ENCODE data around the gene MAB21L4. TPM values are rescaled to one million over a fixed set of nuclear protein-coding genes. Genes with fewer than 3 reads are reported as not detected.
A peak's percentile ranks its signal among the peaks of the same experiment; 100 is the strongest.

Gene MAB21L4
- total RNA-seq, 1 experiment from 2014 or later, result 3.0 TPM

- Mint-ChIP-seq H3K4me1 (ENCODE audit: low read depth, unreplicated experiment) (no peaks in the 10 kb centered on the region), H3K4me3 (ENCODE audit: low read depth, unreplicated experiment) (no peak overlapping the region), H3K27ac (ENCODE audit: unreplicated experiment) (no peak overlapping the region), H3K36me3 (ENCODE audit: insufficient read depth, unreplicated experiment) (no peaks in the 10 kb centered on the region), H3K27me3 (ENCODE audit: unreplicated experiment) (peaks cover 53% of the 10 kb centered on the region), H3K9me3 (ENCODE audit: low read depth, unreplicated experiment) (no peaks in the 10 kb centered on the region)
- CTCF ChIA-PET, result interaction anchor here (1.1 kb wide), 1 partner anchor 11 kb away, joined by 6 read pairs; no protein-coding TSS in a partner anchor
- no TSS peak for BruUV-seq (replicated peaks)
- peak; percentile 15 for DNase-seq
- intact Hi-C loops (cut with micrococcal nuclease; ENCODE audit: unreplicated experiment), result no loop called here
- no peak for TF ChIP-seq CTCF (IDR thresholded peaks at IDR 0.05; ENCODE audit: unreplicated experiment)
These were observed 29.2 kb upstream of the MAB21L4 start for GRCh38 chr2:240925191-240925567.

- Mint-ChIP-seq H3K4me3 (ENCODE audit: low read depth, unreplicated experiment) (no peak overlapping the region), H3K27ac (ENCODE audit: unreplicated experiment) (no peak overlapping the region), H3K4me1 (ENCODE audit: low read depth, unreplicated experiment) (no peaks in the 10 kb centered on the region), H3K9me3 (ENCODE audit: low read depth, unreplicated experiment) (no peaks in the 10 kb centered on the region), H3K36me3 (ENCODE audit: insufficient read depth, unreplicated experiment) (no peaks in the 10 kb centered on the region), H3K27me3 (ENCODE audit: unreplicated experiment) (peaks cover 32% of the 10 kb centered on the region)
- no TSS peak for BruUV-seq (replicated peaks)
- intact Hi-C loops (cut with micrococcal nuclease; ENCODE audit: unreplicated experiment), result no loop called here
- DNase-seq, result peak; percentile 0
- TF ChIP-seq CTCF (IDR thresholded peaks at IDR 0.05; ENCODE audit: unreplicated experiment), result no peak
- CTCF ChIA-PET, result no interaction called here
These were observed 27.1 kb upstream of the MAB21L4 start for GRCh38 chr2:240922982-240923537.

- TF ChIP-seq CTCF (IDR thresholded peaks at IDR 0.05; ENCODE audit: unreplicated experiment), result no peak
- intact Hi-C loops (cut with micrococcal nuclease; ENCODE audit: unreplicated experiment), result no loop called here
- Mint-ChIP-seq H3K36me3 (ENCODE audit: insufficient read depth, unreplicated experiment) (no peaks in the 10 kb centered on the region), H3K4me3 (ENCODE audit: low read depth, unreplicated experiment) (no peak overlapping the region), H3K4me1 (ENCODE audit: low read depth, unreplicated experiment) (no peaks in the 10 kb centered on the region), H3K9me3 (ENCODE audit: low read depth, unreplicated experiment) (no peaks in the 10 kb centered on the region), H3K27me3 (ENCODE audit: unreplicated experiment) (peaks cover 25% of the 10 kb centered on the region), H3K27ac (ENCODE audit: unreplicated experiment) (no peak overlapping the region)
- no TSS peak for BruUV-seq (replicated peaks)
- no peak for DNase-seq
- CTCF ChIA-PET, result no interaction called here
These were observed 26.5 kb upstream of the MAB21L4 start for GRCh38 chr2:240922245-240922981.

GRCh38 chr2:240921995-240922244, 26.0 kb upstream of the MAB21L4 start:
- no peaks in the 10 kb centered on the region for H3K9me3 Mint-ChIP-seq (ENCODE audit: low read depth, unreplicated experiment)
- CTCF ChIA-PET, result no interaction called here
- no peak for TF ChIP-seq CTCF (IDR thresholded peaks at IDR 0.05; ENCODE audit: unreplicated experiment)
- H3K27me3 Mint-ChIP-seq (ENCODE audit: unreplicated experiment), result peaks cover 25% of the 10 kb centered on the region
- H3K27ac Mint-ChIP-seq (ENCODE audit: unreplicated experiment), result no peak overlapping the region
- DNase-seq, result no peak
- H3K36me3 Mint-ChIP-seq (ENCODE audit: insufficient read depth, unreplicated experiment), result no peaks in the 10 kb centered on the region
- H3K4me1 Mint-ChIP-seq (ENCODE audit: low read depth, unreplicated experiment), result no peaks in the 10 kb centered on the region
- intact Hi-C loops (cut with micrococcal nuclease; ENCODE audit: unreplicated experiment), result no loop called here
- no TSS peak for BruUV-seq (replicated peaks)
- H3K4me3 Mint-ChIP-seq (ENCODE audit: low read depth, unreplicated experiment), result no peak overlapping the region
